ENCODE results near the gene ATP12A. TPM values are rescaled to one million over a fixed set of nuclear protein-coding genes. Genes with fewer than 3 reads are reported as not detected.
A peak's percentile ranks its signal among the peaks of the same experiment; 100 is the strongest.

Gene ATP12A
- total RNA-seq, 1 donor: not detected

- TF ChIP-seq CTCF (IDR thresholded peaks at IDR 0.05; ENCODE audit: insufficient read depth, low read depth, low read length): no peak
- no peak for DNase-seq (ENCODE audit: low read depth)
- H3K4me3 ChIP-seq (ENCODE audit: low read depth, low read length): no peak overlapping the region
Measured at GRCh38 chr13:24670174-24670573, 10.0 kb upstream of the ATP12A start.

- DNase-seq (ENCODE audit: low read depth): no peak
- TF ChIP-seq CTCF (IDR thresholded peaks at IDR 0.05; ENCODE audit: insufficient read depth, low read depth, low read length): peak; percentile 27
- H3K4me3 ChIP-seq (ENCODE audit: low read depth, low read length): no peak overlapping the region
Measured at GRCh38 chr13:24670961-24671381, 9.2 kb upstream of the ATP12A start.

- H3K4me3 ChIP-seq (ENCODE audit: low read depth, low read length): peak overlapping the region; percentile 29
- DNase-seq (ENCODE audit: low read depth): peak; percentile 86
- peak; percentile 71 for TF ChIP-seq CTCF (IDR thresholded peaks at IDR 0.05; ENCODE audit: insufficient read depth, low read depth, low read length)
Measured at GRCh38 chr13:24671386-24672113, 8.7 kb upstream of the ATP12A start.

GRCh38 chr13:24672141-24673132 lies 7.8 kb upstream of the ATP12A start:
- no peak for DNase-seq (ENCODE audit: low read depth)

GRCh38 chr13:24675806-24676570 lies 4.2 kb upstream of the ATP12A start:
- no peak overlapping the region for H3K4me3 ChIP-seq (ENCODE audit: low read depth, low read length)
- TF ChIP-seq CTCF (IDR thresholded peaks at IDR 0.05; ENCODE audit: insufficient read depth, low read depth, low read length): no peak
- DNase-seq (ENCODE audit: low read depth): no peak

More at GRCh38 chr13:24672141-24673132, 7.8 kb upstream of the ATP12A start:
- no peak overlapping the region for H3K4me3 ChIP-seq (ENCODE audit: low read depth, low read length)
- TF ChIP-seq CTCF (IDR thresholded peaks at IDR 0.05; ENCODE audit: insufficient read depth, low read depth, low read length): no peak

GRCh38 chr13:24678151-24678550 lies 2.1 kb upstream of the ATP12A start:
- H3K4me3 ChIP-seq (ENCODE audit: low read depth, low read length): no peak overlapping the region
- no peak for DNase-seq (ENCODE audit: low read depth)
- no peak for TF ChIP-seq CTCF (IDR thresholded peaks at IDR 0.05; ENCODE audit: insufficient read depth, low read depth, low read length)

All from fibroblast of villous mesenchyme (primary cell).